Tibial nerve (tissue), 4 donors: Measurements from ENCODE around the gene GMDS.

Experiments used
- EP300 ChIP-seq, 2 donors: sonication (generic); formaldehyde crosslinking; IDR thresholded peaks; one replicate each; pipeline ENCODE4 v1.6.1; 2017; ENCODE audit warnings: antibody characterized with exemption in 2 of 2, mild to moderate bottlenecking in 1 of 2
- POLR2A ChIP-seq, 2 donors: fragments of 450-650 bp; IDR thresholded peaks; one replicate each; pipeline ENCODE4 v1.6.1; 2017; ENCODE audit warnings: antibody characterized with exemption in 2 of 2, mild to moderate bottlenecking in 2 of 2, moderate library complexity in 2 of 2
- TF ChIP-seq, protein P1 (sequence below), 5 experiments: fragments of 200-600 bp in 3 of 5; fragments of 450-650 bp in 2 of 5; sonication (generic) in 3 of 5; IDR thresholded peaks; one replicate each; pipeline ENCODE4 v1.5.1; 2016 to 2019; ENCODE audit warnings: antibody characterized with exemption in 5 of 5, mild to moderate bottlenecking in 3 of 5, moderate library complexity in 2 of 5

DNA sequence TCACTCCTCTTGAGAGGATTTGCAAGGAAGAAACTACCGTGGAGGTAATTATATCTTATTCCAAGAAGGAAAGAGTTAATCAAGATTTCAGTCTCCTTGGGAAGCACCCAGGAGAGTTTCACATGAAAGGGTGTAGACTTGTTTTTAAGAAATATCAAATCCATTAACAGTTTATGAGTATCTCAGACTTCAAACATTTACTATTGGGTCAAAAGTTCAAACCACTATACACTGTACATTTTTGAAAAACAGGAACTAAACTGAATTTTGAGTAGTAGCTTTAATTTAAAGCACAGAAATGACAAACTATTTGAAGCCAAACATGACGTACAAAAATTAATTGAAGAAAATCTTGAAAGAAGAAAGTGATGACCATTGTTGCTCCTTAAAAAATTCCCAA lies 471.7 kb downstream of the GMDS start:
- TF ChIP-seq, protein P1, sequence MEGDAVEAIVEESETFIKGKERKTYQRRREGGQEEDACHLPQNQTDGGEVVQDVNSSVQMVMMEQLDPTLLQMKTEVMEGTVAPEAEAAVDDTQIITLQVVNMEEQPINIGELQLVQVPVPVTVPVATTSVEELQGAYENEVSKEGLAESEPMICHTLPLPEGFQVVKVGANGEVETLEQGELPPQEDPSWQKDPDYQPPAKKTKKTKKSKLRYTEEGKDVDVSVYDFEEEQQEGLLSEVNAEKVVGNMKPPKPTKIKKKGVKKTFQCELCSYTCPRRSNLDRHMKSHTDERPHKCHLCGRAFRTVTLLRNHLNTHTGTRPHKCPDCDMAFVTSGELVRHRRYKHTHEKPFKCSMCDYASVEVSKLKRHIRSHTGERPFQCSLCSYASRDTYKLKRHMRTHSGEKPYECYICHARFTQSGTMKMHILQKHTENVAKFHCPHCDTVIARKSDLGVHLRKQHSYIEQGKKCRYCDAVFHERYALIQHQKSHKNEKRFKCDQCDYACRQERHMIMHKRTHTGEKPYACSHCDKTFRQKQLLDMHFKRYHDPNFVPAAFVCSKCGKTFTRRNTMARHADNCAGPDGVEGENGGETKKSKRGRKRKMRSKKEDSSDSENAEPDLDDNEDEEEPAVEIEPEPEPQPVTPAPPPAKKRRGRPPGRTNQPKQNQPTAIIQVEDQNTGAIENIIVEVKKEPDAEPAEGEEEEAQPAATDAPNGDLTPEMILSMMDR (IDR thresholded peaks at IDR 0.05), result no peak
- TF ChIP-seq POLR2A (IDR thresholded peaks at IDR 0.05), result no peak
- TF ChIP-seq EP300 (IDR thresholded peaks at IDR 0.05), result no peak
